Endothelial cell of umbilical vein (primary cell): ENCODE results near the gene CCNJ. TPM values are rescaled to one million over a fixed set of nuclear protein-coding genes. Genes with fewer than 3 reads are reported as not detected.

Experiments
- BruUV-seq: library from RNA; stranded (reverse); fragments of 400-500 nt; replicated peaks from 2 replicates; lab custom pipeline; 2021; lab: Mats Ljungman, UMichigan
- CTCF ChIA-PET: fragments of 300-600, 350-600 bp; sonication (Branson Sonifier 250); formaldehyde crosslinking; loops from one replicate; lab custom pipeline; 2021; ENCODE audit warnings: antibody characterized with exemption, inconsistent platforms; lab: Charles Lee
- POLR2A ChIA-PET: fragments of 300-600, 350-600 bp; sonication (Branson Sonifier 250); formaldehyde crosslinking; loops from one replicate; lab custom pipeline; 2021; ENCODE audit warnings: antibody characterized with exemption, inconsistent platforms; lab: Charles Lee
- DNase-seq: peaks from one replicate; pipeline ENCODE4 v3.0.0-alpha.2; 2011; ENCODE audit warnings: low read depth, low spot score
- FAIRE-seq: peaks from 2 replicates; lab custom pipeline; 2011; peaks lifted over from hg19 to GRCh38; lab: Jason Lieb, UNC
- H2AFZ ChIP-seq: 2 replicates; pipeline ENCODE4 v1.6.0; 2012; ENCODE audit warnings: low read depth, low read length, control low read depth, inconsistent platforms
- H3K27ac ChIP-seq: 2 replicates; pipeline ENCODE4 v1.5.1; 2011; ENCODE audit warnings: low read depth, mild to moderate bottlenecking, control low read depth, low read length, moderate library complexity; ENCODE audit not compliant: insufficient read depth
- H3K27me3 ChIP-seq, 2 experiments: 2 replicates each; pipeline versions ENCODE4 v1.6.0 to v1.6.1; 2011; ENCODE audit warnings: low read length in 2 of 2, mixed read lengths in 1 of 2; ENCODE audit not compliant: control insufficient read depth in 2 of 2, insufficient read depth in 2 of 2
- H3K36me3 ChIP-seq, 2 experiments: 2 replicates in 1 of 2; 3 replicates in 1 of 2; pipeline ENCODE4 v1.5.1; 2011; ENCODE audit warnings: low read length in 2 of 2, mild to moderate bottlenecking in 1 of 2, moderate library complexity in 1 of 2; ENCODE audit not compliant: control insufficient read depth in 2 of 2, insufficient read depth in 2 of 2; ENCODE audit errors: extremely low read depth in 1 of 2
- H3K4me1 ChIP-seq: 3 replicates; pipeline ENCODE4 v1.5.1; 2011; ENCODE audit warnings: mild to moderate bottlenecking, low read length; ENCODE audit not compliant: control insufficient read depth, insufficient read depth; ENCODE audit errors: extremely low read depth
- H3K4me2 ChIP-seq: 2 replicates; pipeline ENCODE4 v1.6.1; 2011; ENCODE audit warnings: low read length, control low read depth, mixed read lengths; ENCODE audit not compliant: insufficient read depth
- H3K4me3 ChIP-seq, 3 experiments: fragments of 200-600 bp in 1 of 3; sonication (generic), shearing (Covaris generic) in 1 of 3; replicated peaks in 1 of 3; 2 replicates each; pipeline ENCODE4 v1.5.1; 2011 to 2016; ENCODE audit warnings: control low read depth in 3 of 3, low read length in 3 of 3, mild to moderate bottlenecking in 2 of 3, inconsistent platforms in 1 of 3, low read depth in 1 of 3, moderate library complexity in 1 of 3; ENCODE audit not compliant: insufficient read depth in 1 of 3
- H3K79me2 ChIP-seq: 2 replicates; pipeline ENCODE4 v1.6.0; 2012; ENCODE audit warnings: low read length, inconsistent platforms; ENCODE audit not compliant: control insufficient read depth, insufficient read depth
- H3K9ac ChIP-seq: replicated peaks from 2 replicates; pipeline ENCODE3; 2011; ENCODE audit warnings: low read length, control low read depth; ENCODE audit not compliant: insufficient read depth; ENCODE audit errors: extremely low read depth
- H3K9me1 ChIP-seq: replicated peaks from 3 replicates; pipeline ENCODE4 v1.6.0; 2011; ENCODE audit warnings: mild to moderate bottlenecking, low read length; ENCODE audit not compliant: control insufficient read depth, insufficient read depth; ENCODE audit errors: extremely low read depth
- H3K9me3 ChIP-seq: replicated peaks from 2 replicates; pipeline ENCODE4 v1.5.1; 2012; ENCODE audit warnings: low read length, inconsistent platforms; ENCODE audit not compliant: control insufficient read depth, insufficient read depth
- H4K20me1 ChIP-seq: replicated peaks from 2 replicates; pipeline ENCODE3; 2011; ENCODE audit warnings: mild to moderate bottlenecking, low read length; ENCODE audit not compliant: control insufficient read depth, insufficient read depth; ENCODE audit errors: extremely low read depth
- CTCF ChIP-seq, 2 donors: IDR thresholded peaks; 1 replicate in 1 of 2; 2 replicates in 1 of 2; pipeline ENCODE4 v1.5.1; 2011; ENCODE audit warnings: low read length in 2 of 2, mild to moderate bottlenecking in 2 of 2, moderate library complexity in 2 of 2, control low read depth in 1 of 2, inconsistent platforms in 1 of 2, low read depth in 1 of 2; ENCODE audit not compliant: insufficient read depth in 1 of 2; ENCODE audit errors: extremely low read depth in 1 of 2
- EZH2 ChIP-seq: IDR thresholded peaks from 2 replicates; pipeline ENCODE4 v1.6.1; 2012; ENCODE audit warnings: borderline replicate concordance, low read depth, mild to moderate bottlenecking, moderate library complexity, low read length, inconsistent platforms; ENCODE audit not compliant: severe bottlenecking
- FOS ChIP-seq: IDR thresholded peaks from 2 replicates; pipeline ENCODE4 v1.6.1; 2011; ENCODE audit warnings: mild to moderate bottlenecking, low read length, moderate library complexity, borderline replicate concordance; ENCODE audit not compliant: insufficient read depth
- GATA2 ChIP-seq: IDR thresholded peaks from 2 replicates; pipeline ENCODE4 v1.7.0; 2011; ENCODE audit warnings: low read depth, mild to moderate bottlenecking, moderate library complexity, mixed read lengths, low read length; ENCODE audit not compliant: insufficient read length, insufficient read depth
- JUN ChIP-seq: IDR thresholded peaks from 2 replicates; pipeline ENCODE4 v1.6.1; 2011; ENCODE audit warnings: borderline replicate concordance, low read depth; ENCODE audit not compliant: insufficient read length, insufficient read depth
- MAX ChIP-seq: IDR thresholded peaks from 2 replicates; pipeline ENCODE4 v1.6.1; 2011; ENCODE audit not compliant: insufficient read depth, insufficient read length
- MYC ChIP-seq: IDR thresholded peaks from one replicate; pipeline ENCODE4 v1.6.1; 2011; ENCODE audit warnings: mild to moderate bottlenecking, low read depth, low read length
- POLR2A ChIP-seq: IDR thresholded peaks from 2 replicates; pipeline ENCODE4 v1.6.1; 2012; ENCODE audit warnings: low read depth, mild to moderate bottlenecking, control low read depth, low read length
- POLR2AphosphoS5 ChIP-seq: IDR thresholded peaks from 2 replicates; pipeline ENCODE4 v1.6.1; 2012; ENCODE audit warnings: low read depth, mild to moderate bottlenecking, control low read depth, low read length, moderate library complexity; ENCODE audit not compliant: insufficient read depth
- dilution Hi-C: fragments of 300-500 bp; cut with MboI; formaldehyde crosslinking; loops from one replicate; pipeline ENCODE4 v1.15.0; 2019; ENCODE audit warnings: low sequenced_read_pairs; ENCODE audit not compliant: extremely low pct_ligation_motif_present
- intact Hi-C: fragments of 100-400 bp; cut with micrococcal nuclease; formaldehyde crosslinking; loops from one replicate; pipeline ENCODE4 v1.10.0; 2022
- polyA plus RNA-seq, 4 experiments: library from polyadenylated mRNA; depleted of rRNA in 3 of 4; stranded (reverse) in 3 of 4; unstranded in 1 of 4; fragments of >200 nt; gene quantifications; 2 replicates each; pipeline versions ENCODE4 v1.2.1 to v1.2.3, GENCODE V29; 2011 to 2012; ENCODE audit warnings: missing spikeins in 1 of 4
- total RNA-seq: library from RNA; stranded (reverse); gene quantifications from 2 replicates; pipeline ENCODE4 v1.2.3, GENCODE V29; 2021

CCNJ gene
- total and polyA plus RNA-seq, 2 donors (not counting 3 experiments of a cell fraction or from before 2014, with no cell fraction given): 25.5 to 27.6 TPM

GRCh38 chr10:96075977-96076376, 32.6 kb downstream of the CCNJ start:
- H3K27ac ChIP-seq: no peak overlapping the region
- BruUV-seq: no TSS peak
- peaks cover 27% of the 10 kb centered on the region for H3K4me1 ChIP-seq
- dilution Hi-C loops (no loop called here), intact Hi-C loops (no loop called here)
- no peaks in the 10 kb centered on the region for H3K9me1 ChIP-seq
- no peak overlapping the region for H3K9ac ChIP-seq
- no peak overlapping the region for H3K4me3 ChIP-seq
- H3K79me2 ChIP-seq: no peaks in the 10 kb centered on the region
- H3K27me3 ChIP-seq: no peaks in the 10 kb centered on the region
- POLR2A ChIA-PET: no interaction called here
- DNase-seq (no peak), FAIRE-seq (no peak)
- CTCF ChIA-PET: interaction anchor here (1.1 to 1.4 kb wide), 3 partner anchors 14 to 130 kb away, joined by 3 to 4 read pairs (median 3); no protein-coding TSS in a partner anchor
- H3K9me3 ChIP-seq: no peaks in the 10 kb centered on the region
- H3K4me2 ChIP-seq: no peak overlapping the region
- H2AFZ ChIP-seq: no peak overlapping the region
- no peaks in the 10 kb centered on the region for H3K36me3 ChIP-seq
- no peaks in the 10 kb centered on the region for H4K20me1 ChIP-seq
- no peak for TF ChIP-seq POLR2A
- TF ChIP-seq MAX: no peak
- no peak for TF ChIP-seq EZH2
- TF ChIP-seq POLR2AphosphoS5: no peak
- no peak for TF ChIP-seq FOS
- TF ChIP-seq CTCF (IDR thresholded peaks at IDR 0.05; ENCODE audit: extremely low read depth in 1 of 2, insufficient read depth in 1 of 2, low read depth in 1 of 2, low read length in 2 of 2): no peak
- no peak for TF ChIP-seq JUN
- TF ChIP-seq MYC: no peak
- no peak for TF ChIP-seq GATA2
